ENCODE measurements around the gene FOXL2.
A peak's percentile ranks its signal among the peaks of the same experiment; 100 is the strongest.
"Not testable (repeated sequence)": the region's sequence is repeated elsewhere in the genome, so short reads cannot be mapped to it uniquely, and the experiment has no call there.

The FOXL2 gene

DNA sequence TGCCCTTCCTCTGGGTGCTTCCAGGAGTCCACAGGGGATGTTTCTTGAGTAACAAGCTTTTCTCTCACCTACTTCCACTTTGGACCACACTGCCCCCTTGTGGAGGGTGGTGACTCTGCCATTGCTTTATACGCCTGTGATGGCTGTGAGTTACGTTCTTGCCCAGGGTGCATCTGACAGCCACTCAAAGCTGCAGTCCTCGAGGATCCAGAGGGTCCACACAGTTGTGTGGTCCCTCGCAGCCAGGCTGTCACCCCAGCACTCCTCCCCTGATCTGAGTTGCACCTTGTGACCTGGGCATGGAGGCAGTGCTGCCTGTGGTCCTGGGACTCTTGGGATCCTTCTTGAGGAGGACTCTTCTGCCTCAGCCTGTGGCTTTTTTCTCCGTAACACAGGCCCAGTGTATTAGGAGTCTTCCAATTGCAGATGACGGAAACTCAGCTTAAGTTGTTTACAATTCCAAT, 23.4 kb downstream of the FOXL2 start:
- peak; percentile 82 for DNase-seq

DNA sequence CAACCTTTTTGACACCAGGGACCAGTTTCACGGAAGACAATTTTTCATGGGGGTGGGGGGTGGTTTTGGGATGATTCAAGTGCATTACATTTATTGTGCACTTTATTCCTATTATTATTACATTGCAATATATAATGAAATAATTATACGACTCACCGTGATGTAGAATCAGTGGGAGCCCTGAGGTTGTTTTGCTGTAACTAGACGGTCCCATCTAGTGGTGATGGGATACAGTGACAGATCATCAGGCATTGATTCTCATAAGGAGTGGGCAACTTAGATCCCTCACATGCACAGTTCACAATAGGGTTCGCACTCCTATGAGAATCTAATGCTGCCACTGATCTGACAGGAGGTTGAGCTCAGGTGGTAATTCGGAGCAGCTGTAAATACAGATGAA, 24.5 kb downstream of the FOXL2 start:
- DNase-seq = not testable (repeated sequence)

DNA sequence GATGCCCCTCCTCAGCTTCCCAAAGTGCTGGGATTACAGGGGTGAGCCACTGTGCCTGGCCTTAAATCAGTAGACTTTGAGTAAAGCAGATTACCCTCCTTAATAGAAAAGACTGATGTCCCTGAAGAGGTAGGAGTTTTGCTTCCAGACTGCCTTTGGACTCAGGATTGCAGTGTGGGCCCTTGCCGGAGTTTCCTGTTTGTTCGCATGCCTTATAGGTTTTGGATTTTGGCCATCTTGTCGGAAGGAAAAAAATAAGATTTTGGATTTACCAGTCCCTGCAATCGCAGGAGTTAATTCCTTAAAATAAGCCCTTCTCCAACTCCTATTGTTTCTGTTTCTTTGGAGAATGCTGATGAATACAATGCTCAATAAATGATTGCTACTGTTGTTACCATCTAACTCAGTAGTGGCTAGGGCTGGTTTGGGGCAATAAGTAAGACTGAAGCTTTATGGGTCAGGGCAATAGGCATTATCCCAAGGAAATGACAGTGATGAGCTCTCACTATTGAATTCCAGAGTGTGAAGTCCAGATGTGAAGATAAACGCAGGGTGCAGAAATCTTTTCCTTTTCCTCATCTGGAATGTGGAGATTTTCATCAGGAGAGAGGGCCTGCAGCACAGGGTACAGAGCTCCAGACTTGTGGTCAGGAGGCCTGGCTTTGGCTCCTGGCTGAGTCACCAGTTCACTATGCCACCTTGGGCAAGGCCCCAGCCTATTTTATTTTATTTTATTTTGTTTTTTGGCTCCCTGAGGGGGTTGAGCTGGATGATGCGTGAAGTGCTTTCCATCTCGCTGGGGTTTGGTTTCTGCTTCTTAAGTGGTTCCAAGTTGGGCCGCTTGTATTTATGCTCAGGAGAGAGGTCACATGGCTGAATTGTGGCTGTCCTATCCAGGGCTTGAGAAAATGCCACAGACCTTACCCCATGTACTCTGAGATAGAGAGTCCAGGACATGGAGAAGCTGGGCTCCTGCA, 25.3 kb downstream of the FOXL2 start:
- no peak for DNase-seq

DNA sequence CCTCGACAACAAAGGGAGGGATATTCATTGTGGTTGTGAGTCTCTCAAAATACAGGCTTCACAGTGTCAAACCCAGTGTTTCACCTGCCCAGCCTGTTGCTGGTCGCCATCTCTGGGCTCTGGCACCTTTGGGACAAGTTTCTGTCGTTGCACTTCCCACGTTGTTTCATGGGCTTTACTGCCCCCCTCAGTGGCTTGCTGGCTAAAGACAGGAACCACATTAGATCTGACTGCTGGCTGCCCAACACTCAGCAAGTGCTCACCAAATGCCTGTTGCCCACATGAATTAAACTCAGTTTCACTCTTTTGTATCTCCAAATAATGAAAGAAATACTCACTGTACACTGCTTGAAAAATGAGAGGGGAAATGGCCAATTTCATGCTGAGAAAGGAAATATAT, 27.6 kb downstream of the FOXL2 start:
- DNase-seq = no peak

DNA sequence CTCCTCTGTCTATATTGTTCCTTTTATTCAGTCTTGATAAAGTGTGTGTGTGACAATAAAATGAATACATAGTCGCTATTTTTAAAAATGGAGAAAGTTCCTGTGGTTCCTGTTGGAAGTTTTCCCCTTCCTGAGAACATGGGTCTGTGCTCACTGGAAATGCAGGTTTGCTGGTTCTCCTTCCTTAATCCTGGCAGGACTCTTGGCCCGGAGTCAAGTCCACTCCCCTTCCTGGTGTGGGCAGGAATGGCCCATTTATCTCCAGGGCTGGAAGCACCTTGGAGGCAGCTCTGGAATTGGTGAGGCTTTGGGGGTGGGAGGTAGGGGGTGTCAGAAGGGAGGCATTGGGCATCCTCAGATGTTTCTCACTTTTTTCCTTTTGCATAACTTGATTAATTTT, 30.1 kb downstream of the FOXL2 start:
- no peak for DNase-seq

DNA sequence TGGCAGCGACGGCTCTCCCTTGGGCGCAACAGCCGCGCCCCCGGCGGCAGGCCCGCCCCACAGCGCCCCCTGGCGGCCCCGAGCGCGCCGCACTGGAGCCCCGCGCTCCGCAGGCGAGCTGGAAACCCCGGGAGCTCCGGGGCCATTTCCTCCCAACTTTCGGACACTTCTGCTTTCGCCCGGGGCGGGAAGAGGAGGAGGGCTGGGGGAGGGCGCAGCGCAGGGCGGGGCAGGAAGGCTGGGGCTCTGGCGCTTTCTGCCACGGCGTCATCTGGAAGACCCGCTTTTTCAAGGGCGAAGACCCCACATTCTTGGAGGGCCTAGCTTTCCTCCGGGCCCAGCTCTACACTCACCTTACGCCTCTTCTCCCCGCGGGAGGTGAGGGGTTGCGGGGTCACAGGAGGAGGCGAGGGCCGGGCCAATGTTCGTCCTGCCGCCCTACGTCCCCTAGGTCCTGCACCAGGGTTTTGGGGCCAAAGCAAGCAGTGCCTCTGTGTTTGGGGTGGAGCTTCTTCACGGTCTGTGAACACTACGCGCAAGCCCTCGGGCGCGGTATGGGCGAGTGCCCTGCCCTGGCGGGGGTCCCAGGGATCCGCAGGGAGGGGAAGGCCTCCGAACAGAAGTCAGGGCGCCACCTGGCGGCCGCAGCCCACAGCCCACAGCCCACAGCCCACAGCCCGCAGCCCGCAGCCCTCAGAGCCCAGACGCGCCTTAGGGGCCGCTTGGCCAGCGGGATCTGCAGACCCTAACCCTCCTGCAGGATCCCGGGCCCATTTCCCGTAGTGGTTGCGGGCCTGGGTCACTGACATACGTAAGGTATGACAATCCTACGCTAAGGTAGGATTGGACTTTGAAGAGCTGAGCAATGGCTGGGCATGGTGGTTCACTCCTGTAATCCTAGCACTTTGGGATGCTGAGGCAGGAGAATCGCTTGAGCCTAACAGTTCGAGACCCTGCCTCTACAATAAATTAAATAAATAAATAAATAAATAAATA, 31.1 kb downstream of the FOXL2 start:
- DNase-seq = peak; percentile 80

DNA sequence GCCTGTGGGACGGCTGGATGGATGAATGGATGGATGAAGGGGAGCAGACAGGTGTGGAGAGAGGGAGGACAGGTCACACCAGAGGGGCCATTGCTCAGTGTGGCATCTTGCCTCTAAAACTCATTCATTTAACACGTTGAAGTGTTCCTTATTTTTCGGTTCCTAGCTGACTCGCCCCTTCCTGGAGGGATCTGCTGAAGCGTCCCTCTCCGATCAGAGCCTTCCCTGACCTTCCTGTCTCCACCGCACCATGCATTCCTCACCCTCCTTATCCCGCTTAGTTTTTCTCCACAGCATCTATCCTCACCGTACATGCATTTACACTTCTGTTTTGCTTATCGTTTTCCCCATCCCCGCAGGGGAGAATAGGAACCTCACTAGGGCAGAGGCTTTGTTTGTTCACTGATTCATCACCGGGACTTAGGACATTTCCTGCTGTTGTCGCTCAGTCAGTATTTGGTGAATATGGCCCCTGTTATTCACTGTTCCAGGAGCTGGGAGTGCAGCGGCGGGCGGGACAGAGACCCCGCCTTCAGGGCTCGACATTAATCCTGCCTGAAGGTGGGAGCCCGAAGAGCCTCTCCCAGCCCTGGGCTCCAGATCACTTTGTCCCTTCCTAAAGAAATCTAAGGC, 32.0 kb downstream of the FOXL2 start:
- no peak for DNase-seq

DNA sequence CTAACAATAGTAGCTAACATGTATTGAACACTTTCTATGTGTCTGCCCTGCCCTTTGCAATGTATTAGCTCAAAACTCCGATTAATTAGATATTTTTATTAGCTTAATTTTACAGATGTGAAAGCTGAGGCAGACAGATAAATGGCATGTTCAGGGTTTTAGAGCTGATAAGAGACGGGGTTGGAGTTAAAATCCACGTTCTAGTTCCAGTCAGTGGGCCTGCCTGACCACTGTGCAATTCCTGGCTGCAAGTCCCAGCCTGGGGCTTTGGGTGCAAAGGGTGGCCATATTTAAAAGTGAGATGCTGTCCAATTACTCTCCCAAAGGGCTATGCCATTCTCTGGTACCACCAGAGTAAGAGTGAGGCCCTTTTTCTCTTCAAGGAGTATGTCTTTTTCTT, 33.2 kb downstream of the FOXL2 start:
- no peak for DNase-seq

DNA sequence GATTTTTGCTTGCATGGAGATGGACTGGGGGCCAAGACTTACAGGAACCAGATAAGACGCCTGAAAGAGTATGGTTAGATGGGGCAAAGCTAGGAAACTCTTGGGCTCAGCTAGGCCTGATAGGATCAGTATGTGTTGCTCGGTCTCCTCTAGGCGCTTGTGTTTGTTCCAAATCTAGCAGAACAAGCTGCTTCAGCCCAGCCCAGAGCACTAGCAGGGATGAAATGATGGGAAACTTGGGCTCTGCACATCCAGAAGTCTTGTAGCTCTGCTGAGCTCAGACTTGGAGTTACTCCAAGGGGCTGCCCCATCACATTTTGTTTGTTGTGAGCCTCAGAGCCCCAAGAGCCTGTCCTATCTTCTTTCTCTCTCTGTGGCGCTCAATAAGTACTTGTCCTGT, 34.7 kb downstream of the FOXL2 start:
- DNase-seq = no peak

DNA sequence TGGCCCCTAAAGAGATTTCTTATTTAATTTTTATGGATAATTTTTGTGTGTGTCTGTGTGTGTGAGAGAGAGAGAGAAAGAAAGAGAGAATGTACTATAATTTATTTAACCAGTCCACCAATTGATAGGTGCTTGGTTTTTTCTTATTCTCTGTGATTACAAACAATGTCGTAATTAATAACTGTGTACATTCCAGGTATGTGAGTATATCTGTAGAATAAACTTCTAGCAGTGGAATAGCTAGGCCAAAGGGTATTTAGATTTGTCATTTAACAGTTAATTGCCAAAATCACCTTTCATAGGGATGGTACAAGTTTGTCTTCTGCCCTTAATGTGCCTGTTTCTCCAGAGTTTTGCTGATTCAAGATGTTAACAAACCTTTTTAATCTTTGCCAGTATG, 35.3 kb downstream of the FOXL2 start:
- no peak for DNase-seq

DNA sequence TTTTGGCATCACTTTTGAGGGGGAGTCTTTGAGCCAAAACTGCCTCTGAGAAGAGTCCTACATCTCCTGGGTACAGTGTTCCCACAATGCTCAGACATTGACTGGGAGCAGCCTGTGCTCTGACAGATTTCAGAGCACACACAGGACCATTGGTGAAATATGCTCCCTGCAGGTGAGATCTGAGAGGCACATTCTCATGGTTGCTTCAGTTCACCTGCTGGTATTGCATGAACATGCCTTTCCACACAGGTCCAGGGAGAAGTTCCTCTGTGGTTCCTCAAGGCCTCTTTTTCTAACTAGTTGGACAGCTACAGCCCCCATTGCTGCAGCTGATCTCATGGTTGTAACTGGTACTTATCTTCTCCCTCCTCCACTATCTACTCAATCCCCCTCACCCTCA, 37.0 kb downstream of the FOXL2 start:
- DNase-seq = no peak

DNA sequence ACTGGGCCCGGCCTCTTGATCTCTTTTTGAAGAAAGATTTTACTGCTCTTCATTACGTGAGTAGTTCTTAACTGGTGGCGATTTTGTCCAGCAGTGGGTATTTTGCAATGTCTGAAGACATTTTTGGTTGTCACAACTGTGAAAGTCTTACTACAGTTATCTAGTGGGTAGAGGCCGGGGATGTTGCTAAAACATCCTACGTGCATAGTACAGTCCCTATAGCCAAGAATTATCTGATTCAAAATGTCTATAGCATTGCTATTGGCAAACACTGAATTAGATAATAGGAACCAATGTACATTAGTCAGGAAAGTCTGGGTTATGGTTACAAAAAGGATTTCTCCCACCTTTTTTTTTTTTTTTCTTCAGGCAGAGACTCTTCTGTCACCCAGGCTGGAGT, 38.1 kb downstream of the FOXL2 start:
- DNase-seq = no peak

DNA sequence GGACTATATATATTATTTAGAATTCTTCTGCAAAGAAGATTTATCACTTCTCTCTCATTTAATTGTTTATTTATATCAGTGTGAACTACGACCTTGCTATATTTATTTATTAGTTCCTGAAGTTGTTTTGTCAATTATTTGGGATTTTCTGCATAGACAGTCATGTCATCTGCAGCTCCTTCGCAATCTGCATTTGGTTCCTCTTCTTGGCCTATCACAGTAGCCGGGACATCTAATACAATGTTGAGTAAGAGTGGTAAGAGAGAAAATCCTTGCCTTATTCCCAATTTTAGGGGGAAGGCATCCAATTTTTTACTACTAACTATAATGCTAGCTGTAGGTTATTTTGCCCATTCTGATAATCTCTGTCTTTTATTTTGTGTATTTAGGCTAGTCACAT, 39.4 kb downstream of the FOXL2 start:
- DNase-seq = no peak

DNA sequence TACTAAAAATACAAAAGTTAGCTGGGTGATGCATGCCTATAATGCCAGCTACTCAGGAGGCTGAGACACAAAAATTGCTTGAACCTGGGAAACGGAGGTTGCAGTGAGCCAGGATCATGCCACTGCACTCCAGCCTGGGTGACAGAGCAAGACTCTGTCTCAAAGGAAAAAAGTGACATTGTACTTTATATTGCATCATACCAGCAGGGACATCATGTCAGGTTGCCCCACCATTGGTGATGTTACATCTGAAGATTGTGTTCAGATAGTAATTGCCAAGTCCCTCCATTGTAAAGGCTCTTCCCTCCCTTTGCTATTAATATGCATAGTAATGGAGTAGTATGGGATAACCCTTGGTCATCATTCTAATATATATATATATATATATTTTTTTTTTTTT, 44.8 kb downstream of the FOXL2 start:
- no peak for DNase-seq

DNA sequence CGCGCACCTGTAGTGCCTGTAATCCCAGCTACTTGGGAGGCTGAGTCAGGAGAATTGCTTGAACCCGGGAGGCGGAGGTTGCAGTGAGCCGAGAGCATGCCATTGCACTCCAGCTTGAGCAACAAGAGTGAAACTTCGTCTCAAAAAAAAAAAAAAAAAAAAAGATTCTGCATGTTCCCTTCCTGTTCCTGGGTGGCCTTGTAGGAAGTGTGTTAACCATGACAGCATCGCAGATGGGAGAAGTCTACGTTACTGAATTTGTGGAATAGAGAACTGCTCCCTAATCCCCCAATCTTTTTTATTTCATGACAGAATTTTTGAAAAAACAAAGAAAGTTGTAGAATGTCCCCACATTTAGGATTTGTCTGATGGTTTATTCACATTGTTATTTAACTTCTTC, 45.4 kb downstream of the FOXL2 start:
- no peak for DNase-seq

DNA sequence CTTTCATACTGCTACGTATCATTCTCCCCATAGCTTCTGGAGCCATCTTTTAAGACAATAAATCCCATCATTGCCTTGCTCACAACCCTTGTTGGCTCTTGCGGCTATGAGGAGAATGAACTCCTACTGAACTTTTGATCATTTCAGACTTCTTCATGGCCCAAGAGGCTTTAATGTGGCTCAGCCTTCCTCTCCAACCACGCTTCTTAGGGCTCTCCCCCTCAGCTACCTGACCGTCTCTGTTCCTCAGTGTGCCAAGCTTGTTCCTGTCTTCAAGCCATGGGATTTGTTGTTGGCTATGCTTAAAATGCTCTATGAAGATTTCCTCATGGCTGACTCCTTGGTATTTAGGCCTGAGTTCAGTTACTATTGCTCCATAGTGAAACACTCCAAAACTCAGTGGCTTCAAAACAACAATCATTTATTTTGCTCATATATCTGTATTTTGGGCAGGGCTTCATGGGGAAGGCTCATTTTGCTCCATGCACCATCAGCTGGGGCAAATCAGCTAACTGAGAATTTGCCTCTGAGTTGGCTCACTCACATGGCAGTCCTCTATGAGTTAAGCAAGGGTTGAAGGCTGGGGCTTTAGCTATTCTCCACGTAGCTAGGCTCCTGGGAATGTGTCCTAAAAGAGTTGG, 47.5 kb downstream of the FOXL2 start:
- DNase-seq = no peak

DNA sequence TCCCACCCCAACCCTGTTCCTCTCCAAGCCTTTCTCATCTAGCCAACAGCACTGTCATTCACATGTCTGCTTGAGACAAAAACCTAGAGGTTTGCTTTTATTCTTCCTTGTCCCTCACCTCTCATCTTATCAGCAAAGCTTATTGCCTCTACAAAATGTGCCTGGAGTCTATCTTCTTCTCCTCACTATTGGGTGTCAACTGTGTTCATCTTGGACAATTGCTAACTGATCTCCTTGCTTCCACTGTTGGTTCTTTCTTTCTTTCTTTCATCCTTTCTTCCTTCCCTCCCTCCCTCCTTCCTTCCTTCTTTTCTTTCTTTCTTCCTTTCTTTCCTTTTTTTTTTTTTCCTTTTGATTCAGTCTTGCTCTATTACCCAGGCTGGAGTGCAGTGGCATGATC, 48.2 kb downstream of the FOXL2 start:
- DNase-seq = no peak

DNA sequence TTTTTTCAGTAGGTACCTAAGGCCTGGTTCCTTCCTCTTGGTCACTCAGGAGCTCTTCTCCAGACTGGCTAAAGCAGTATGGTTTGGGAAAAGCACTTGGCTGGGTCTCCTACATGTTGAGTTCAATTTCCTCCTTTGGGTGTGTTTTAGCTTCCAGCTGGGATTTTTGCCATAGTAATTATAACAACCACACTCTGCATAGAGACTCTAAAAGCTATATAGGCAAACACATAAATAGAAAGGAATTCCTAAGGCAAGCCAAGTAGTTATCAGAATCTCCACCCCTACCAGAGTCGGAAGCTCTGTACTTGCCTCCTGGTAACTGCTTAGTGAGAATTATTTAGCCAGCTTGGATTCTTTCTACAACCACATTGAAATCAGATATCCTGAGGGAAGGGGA, 48.6 kb downstream of the FOXL2 start:
- DNase-seq = no peak
